ENCODE data around the gene CYP2S1.

DNA sequence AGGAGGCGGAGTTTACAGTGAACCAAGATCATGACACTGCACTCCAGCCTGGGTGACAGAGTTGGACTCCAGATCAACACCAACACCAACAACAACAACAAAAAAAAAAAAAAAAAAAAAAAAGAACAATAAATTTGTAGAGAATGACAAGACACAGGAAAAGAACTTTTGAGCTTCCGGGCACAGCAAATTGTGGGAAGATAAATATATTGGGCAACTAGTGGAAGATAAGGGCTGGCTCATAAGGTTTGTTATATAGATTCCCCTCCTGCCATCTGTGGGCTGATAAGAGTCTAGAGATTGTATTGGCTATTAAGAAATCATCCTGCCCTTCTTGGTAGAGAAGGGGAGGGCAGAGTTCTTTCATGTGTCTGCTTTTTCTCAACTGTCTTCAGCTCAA is 33.1 kb upstream of the CYP2S1 start:
- TF ChIP-seq, protein P1, sequence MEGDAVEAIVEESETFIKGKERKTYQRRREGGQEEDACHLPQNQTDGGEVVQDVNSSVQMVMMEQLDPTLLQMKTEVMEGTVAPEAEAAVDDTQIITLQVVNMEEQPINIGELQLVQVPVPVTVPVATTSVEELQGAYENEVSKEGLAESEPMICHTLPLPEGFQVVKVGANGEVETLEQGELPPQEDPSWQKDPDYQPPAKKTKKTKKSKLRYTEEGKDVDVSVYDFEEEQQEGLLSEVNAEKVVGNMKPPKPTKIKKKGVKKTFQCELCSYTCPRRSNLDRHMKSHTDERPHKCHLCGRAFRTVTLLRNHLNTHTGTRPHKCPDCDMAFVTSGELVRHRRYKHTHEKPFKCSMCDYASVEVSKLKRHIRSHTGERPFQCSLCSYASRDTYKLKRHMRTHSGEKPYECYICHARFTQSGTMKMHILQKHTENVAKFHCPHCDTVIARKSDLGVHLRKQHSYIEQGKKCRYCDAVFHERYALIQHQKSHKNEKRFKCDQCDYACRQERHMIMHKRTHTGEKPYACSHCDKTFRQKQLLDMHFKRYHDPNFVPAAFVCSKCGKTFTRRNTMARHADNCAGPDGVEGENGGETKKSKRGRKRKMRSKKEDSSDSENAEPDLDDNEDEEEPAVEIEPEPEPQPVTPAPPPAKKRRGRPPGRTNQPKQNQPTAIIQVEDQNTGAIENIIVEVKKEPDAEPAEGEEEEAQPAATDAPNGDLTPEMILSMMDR (IDR thresholded peaks at IDR 0.05): no peak
- TF ChIP-seq POLR2A (IDR thresholded peaks at IDR 0.05): no peak
- TF ChIP-seq POLR2AphosphoS5 (IDR thresholded peaks at IDR 0.05): no peak
